Hair follicular keratinocyte (primary cell): ENCODE results near the gene NR0B2. TPM values are rescaled to one million over a fixed set of nuclear protein-coding genes. Genes with fewer than 3 reads are reported as not detected.

Experiments used
- total RNA-seq: library from RNA; depleted of rRNA; stranded (reverse); fragments of >200 nt; gene quantifications from 2 replicates; pipeline ENCODE4 v1.2.3, GENCODE V29; 2015

Gene NR0B2
- not detected in 2 replicates for total RNA-seq

GRCh38 chr1:26913754-26914619, at the start of gene NR0B2:
Gene NR0B2, minus strand, starts transcription at chr1:26913975. Its CDS starts 35 bp downstream, at chr1:26913940.

DNA sequence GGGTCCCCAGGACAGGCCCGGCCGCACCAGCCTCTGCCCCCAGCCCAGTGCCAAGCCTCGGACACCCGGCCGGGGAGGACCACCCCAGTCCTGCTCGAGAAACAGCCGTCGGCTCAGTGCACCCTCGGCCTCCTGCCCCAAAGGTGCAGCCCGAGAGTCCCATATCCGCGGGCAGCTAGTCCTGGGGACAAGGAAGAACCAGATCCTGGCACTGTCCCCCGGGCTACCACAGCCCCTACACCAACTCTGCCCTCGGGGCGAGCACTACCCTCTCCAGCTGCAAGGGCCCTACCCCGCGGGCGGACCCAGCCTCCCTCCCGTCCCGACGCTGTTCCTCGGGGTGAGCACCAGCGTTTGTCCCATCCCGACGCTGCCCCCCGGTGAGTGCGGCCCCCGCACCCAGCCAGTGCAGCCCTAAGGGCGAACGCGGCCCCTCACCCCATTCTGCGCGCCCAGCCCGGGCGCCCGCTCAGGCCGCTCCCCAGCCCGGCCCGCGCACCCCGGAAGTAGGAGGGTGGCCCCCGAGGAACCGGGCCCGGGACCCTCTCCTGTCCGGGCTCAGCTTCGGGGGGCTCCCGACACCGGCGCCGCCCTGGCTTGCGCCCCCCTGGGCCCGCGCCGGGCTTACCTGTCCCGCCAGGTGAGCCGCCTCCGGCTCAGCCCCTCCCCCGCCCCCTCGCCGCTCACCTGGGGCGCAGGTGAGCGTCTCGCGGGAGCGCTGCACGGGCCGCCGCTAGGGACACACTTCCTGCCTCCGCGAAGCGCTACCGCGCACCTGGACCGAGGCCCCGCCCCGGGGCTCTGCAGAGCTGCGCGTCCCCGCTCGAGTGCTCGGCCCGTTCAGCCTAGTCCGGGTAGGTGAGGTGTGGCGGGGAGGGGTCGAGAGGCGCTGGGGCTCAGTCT, 46.2 kb upstream of the NR0B2 start, which contains the start of gene KDF1:
KDF1 (minus strand) TSS at position 747 of the 903 bp plus-strand sequence. CDS start 8,088 bp downstream, outside the sequence.

DNA sequence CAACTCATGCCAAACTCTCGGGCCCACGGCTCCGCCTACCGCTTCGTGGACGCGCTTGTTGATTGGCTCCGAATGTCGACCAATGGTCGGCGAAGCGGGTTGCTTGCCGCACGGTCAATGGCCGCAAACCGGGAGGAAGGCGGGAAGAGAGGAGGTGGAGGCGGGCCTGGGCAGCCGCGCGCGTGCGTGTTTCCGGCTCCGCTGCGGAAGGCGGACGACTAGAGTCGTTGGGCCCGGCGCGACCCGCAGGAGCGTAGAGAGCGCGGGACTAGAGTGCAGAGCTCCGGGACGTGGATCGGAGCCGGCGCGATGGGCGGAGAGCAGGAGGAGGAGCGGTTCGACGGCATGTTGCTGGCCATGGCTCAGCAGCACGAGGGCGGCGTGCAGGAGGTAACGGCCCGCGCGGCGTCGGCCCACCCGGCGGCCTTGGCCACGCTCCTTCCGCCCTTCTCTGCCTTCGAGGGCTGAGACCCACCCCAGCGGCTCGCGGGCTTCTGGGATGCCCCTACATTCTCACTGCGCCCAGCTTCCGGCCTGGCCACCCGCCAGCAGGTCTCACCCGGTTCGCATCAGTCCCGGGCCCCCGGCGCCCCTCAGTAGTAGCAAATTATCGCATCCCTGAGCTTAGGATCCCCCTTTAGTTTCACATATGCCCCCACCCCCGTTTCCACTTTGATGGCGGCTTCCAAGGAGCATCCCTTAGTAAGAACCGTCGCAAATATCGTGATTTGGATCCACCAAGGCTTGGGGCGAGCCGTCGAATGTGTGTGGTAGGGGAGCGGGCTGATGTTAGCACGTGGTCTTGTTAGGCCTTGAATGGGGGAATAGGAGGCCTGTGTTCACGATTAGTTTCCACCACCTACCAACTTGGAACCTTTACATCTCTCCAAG, 8.0 kb upstream of the NR0B2 start, which contains the start of gene NUDC:
NUDC (plus strand) TSS at position 204 of the 891 bp plus-strand sequence; CDS start at position 310, 106 bp downstream.

GRCh38 chr1:26900001-26900814, 13.6 kb downstream of the NR0B2 start, which contains the start of gene GPATCH3:
Gene GPATCH3, minus strand, starts transcription at chr1:26900467. Its CDS starts 25 bp downstream, at chr1:26900442.

DNA sequence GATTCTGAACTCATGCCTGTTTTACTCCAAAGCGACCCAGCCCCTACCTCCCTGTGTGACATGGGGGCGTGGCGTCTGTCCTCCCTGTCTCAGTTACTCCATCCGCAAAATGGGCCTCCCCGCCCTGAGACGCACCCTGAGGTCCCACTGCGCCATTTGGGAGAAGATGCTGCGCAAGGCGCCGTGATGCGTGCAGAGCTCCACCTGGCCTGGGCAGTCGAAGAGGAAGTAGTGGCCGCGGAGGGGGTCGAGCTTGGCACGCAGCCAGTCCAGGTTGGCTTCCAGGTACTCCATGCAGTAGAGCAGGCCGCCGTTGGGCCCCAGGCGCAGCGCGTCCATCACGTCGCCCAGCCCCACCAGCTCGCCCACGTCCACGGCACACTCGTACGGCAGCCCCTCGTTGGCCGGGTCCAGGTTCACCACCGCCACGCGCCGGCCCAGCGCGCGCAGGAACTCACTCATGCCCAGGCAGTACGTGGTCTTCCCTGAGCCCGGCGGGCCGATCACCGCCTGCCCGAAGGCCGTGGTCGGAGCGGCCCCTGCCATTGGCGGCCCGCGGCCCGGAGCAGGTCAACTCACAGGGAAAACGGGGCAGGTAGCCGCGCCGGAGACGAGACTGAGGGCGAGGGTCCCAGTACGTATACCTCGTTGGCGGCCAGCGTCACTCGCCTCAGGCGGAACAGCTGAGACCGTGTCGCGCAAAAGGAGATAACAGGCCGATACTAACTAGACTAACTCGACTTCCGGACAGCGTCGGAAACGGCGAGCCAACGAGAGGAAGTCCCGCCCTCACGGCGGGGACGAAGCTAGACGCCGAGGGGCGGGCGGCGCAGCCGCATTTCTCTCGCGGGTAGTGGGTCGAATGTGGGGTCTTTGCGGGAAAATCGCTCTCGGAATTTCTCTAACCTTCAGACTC, 24.0 kb downstream of the NR0B2 start, which contains the start of gene GPN2:
GPN2 (minus strand) TSS at position 733 of the 916 bp plus-strand sequence; CDS start at position 546, 187 bp downstream.

DNA sequence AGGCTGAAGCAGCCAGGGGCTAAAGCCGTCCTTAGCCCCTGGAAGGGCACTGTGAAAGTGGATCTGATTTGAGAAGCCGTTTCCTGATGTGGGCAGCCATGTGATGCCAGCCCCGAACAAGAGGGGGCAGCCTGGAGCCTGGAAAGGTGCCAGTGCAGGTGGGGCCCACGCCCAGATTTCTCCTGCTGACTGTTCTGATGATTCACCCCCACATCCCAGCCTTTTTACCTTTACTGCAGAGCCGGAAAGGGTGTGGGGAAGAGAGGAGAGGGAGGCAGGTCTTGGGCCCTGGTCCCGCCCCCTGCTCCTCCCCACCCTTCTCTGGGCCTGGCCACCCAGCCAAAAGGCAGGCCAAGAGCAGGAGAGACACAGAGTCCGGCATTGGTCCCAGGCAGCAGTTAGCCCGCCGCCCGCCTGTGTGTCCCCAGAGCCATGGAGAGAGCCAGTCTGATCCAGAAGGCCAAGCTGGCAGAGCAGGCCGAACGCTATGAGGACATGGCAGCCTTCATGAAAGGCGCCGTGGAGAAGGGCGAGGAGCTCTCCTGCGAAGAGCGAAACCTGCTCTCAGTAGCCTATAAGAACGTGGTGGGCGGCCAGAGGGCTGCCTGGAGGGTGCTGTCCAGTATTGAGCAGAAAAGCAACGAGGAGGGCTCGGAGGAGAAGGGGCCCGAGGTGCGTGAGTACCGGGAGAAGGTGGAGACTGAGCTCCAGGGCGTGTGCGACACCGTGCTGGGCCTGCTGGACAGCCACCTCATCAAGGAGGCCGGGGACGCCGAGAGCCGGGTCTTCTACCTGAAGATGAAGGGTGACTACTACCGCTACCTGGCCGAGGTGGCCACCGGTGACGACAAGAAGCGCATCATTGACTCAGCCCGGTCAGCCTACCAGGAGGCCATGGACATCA, 50.7 kb downstream of the NR0B2 start, which contains the start of gene SFN:
SFN (plus strand) TSS at position 369 of the 904 bp plus-strand sequence; CDS start at position 433, 64 bp downstream.

Other genes with a start within 250 kb of the NR0B2 start
- gene ARID1A, start 218.0 kb downstream of the NR0B2 start, total RNA-seq: 17.4 and 18.6 TPM in 2 replicates
- gene PIGV, start 126.0 kb downstream of the NR0B2 start, total RNA-seq: 10.2 and 16.9 TPM in 2 replicates
- gene ZDHHC18, start 87.3 kb downstream of the NR0B2 start, total RNA-seq: 8.7 and 11.6 TPM in 2 replicates
- gene SFN, start 50.8 kb downstream of the NR0B2 start, total RNA-seq: 1,687 and 1,807 TPM in 2 replicates
- 6.6 and 8.8 TPM in 2 replicates for gene GPN2, start 23.7 kb downstream of the NR0B2 start, total RNA-seq
- gene GPATCH3, start 13.5 kb downstream of the NR0B2 start, total RNA-seq: 4.0 and 6.3 TPM in 2 replicates
- gene NUDC, start 7.8 kb upstream of the NR0B2 start, total RNA-seq: 54.4 and 117 TPM in 2 replicates
- gene KDF1, start 46.5 kb upstream of the NR0B2 start, total RNA-seq: 24.8 and 26.9 TPM in 2 replicates
- 94.1 and 133 TPM in 2 replicates for gene TRNP1, start 79.7 kb upstream of the NR0B2 start, total RNA-seq
- gene TENT5B, start 98.9 kb upstream of the NR0B2 start, total RNA-seq: 18.5 and 40.2 TPM in 2 replicates
- 24.7 and 34.0 TPM in 2 replicates for gene SLC9A1, start 241.2 kb upstream of the NR0B2 start, total RNA-seq